Stimulated activated memory B cell treated with anti-CD40 and anti-IgM and Interleukin-4, amounts not matched to agents 10 μg/mL and 1 μg/mL and 100 μg/mL, for 72 hours (primary cell): ENCODE measurements around the gene TMEM62.
"Not testable (repeated sequence)": the region's sequence is repeated elsewhere in the genome, so short reads cannot be mapped to it uniquely, and the experiment has no call there.

Experiments
- ATAC-seq: fragments of 150-1000 bp; cut with Tn5 transposase; 2 replicates; pipeline ENCODE4 v1.10.0; 2021
- H3K27ac Mint-ChIP-seq: one replicate; pipeline ENCODE4 v1.8.0; 2022; ENCODE audit warnings: mild to moderate bottlenecking, mixed read lengths
- H3K27me3 Mint-ChIP-seq: one replicate; pipeline ENCODE4 v1.8.0; 2022; ENCODE audit warnings: mixed read lengths
- H3K36me3 Mint-ChIP-seq: one replicate; pipeline ENCODE4 v1.8.0; 2022; ENCODE audit warnings: mixed read lengths
- H3K4me1 Mint-ChIP-seq: one replicate; pipeline ENCODE4 v1.8.0; 2022; ENCODE audit warnings: mixed read lengths
- H3K4me3 Mint-ChIP-seq: one replicate; pipeline ENCODE4 v1.8.0; 2022; ENCODE audit warnings: mild to moderate bottlenecking, moderate library complexity, mixed read lengths
- H3K9me3 Mint-ChIP-seq: one replicate; pipeline ENCODE4 v1.8.0; 2022; ENCODE audit warnings: mixed read lengths

TMEM62 gene

DNA sequence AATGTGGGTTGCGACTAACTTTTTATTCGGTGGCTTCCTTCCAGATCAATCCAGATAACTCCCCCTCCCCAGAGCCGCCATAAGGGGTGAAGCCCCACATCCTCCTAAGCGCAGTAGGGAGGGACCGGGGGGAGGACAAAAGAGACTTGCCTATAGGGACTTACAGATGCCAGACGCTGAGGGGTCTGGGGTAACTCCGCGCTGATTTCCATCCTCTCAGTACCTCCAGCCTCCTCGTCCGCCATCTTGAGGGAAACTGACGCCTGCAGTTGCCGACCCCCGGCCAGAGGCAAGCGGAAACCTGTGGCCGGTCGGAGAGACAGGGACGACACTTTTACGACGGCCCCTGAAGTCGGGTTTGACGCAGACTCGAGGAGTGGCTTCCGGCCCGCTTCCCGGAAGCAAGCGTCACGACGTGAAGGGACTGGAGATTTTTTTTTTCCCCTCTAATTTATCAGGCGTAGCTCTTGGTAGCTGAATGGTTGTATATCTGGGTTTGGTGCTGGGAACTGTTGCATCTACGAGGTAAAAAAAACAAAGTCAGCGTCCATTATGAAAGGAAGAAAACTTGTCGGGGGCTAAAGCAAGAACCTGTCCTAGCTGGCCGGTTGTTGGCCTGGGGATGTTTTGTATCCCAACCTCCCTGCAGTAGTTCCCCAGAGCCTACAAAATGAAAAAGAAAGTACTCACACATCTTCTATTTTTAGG lies 27.5 kb upstream of the TMEM62 start, which contains the start of gene UBR1:
TSS of gene UBR1 (minus strand) at position 261 of the 708 bp plus-strand sequence. CDS start at position 245, 16 bp downstream.
- peaks cover 47% of the 10 kb centered on the region for H3K4me1 Mint-ChIP-seq
- H3K27me3 Mint-ChIP-seq: no peaks in the 10 kb centered on the region
- peak within 1 kb of the TSS; percentile 94 for H3K27ac Mint-ChIP-seq
- H3K9me3 Mint-ChIP-seq: no peaks in the 10 kb centered on the region
- H3K36me3 Mint-ChIP-seq: peaks cover 19% of the 10 kb centered on the region
- H3K4me3 Mint-ChIP-seq: peak within 1 kb of the TSS; percentile 94
- peak; percentile 97 for ATAC-seq

DNA sequence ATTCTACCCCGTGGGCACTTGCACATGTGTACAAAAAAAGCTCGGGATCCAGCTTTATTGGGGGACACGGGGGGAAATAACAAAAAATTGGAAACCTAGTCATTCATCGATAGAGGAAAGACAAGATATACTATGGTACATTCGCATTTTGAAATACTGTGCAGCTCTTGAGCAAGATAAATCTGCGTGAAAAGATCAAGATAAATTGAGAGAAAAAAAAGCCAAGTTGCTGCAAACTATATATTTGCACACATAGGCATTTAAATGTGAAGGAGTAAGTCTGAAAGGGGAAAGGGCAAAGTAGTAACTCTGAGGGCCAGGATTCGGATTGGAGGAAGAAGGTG lies 26.9 kb upstream of the TMEM62 start:
- Mint-ChIP-seq H3K4me3 (peak overlapping the region; percentile 94), H3K36me3 (peaks cover 13% of the 10 kb centered on the region), H3K27ac (peak overlapping the region; percentile 94), H3K27me3 (no peaks in the 10 kb centered on the region), H3K9me3 (no peaks in the 10 kb centered on the region), H3K4me1 (peaks cover 42% of the 10 kb centered on the region)
- peak; percentile 2 for ATAC-seq

DNA sequence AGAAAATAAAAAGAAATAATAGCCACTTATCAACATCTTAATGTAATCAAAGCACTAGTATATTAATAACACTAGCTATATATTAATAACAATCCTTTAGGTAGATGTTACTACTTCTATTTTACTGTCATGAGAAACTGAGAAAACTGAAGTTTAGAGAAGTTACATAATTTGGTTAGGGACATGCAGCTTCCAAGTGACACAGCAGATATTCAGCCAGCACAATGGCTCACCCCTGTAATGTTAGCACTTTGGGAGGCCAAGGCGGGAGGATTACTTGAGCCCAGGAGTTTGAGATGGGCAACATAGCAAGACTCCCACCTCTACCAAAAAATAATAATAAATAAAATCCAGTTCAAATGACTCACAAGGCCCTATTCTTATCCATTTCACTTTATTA lies 25.6 kb upstream of the TMEM62 start:
- H3K4me3 Mint-ChIP-seq: no peak overlapping the region

GRCh38 chr15:43111354-43111753 lies 22.0 kb upstream of the TMEM62 start:
- H3K36me3 Mint-ChIP-seq: no peaks in the 10 kb centered on the region
- no peak overlapping the region for H3K4me3 Mint-ChIP-seq
- no peaks in the 10 kb centered on the region for H3K27me3 Mint-ChIP-seq
- no peaks in the 10 kb centered on the region for H3K9me3 Mint-ChIP-seq
- ATAC-seq: no peak
- peaks cover 4% of the 10 kb centered on the region for H3K4me1 Mint-ChIP-seq
- H3K27ac Mint-ChIP-seq: no peak overlapping the region

More for the DNA sequence above, 25.6 kb upstream of the TMEM62 start:
- peaks cover 32% of the 10 kb centered on the region for H3K4me1 Mint-ChIP-seq
- H3K36me3 Mint-ChIP-seq: peaks cover 2% of the 10 kb centered on the region
- H3K27ac Mint-ChIP-seq: no peak overlapping the region
- no peak for ATAC-seq
- H3K27me3 Mint-ChIP-seq: no peaks in the 10 kb centered on the region
- H3K9me3 Mint-ChIP-seq: no peaks in the 10 kb centered on the region

GRCh38 chr15:43118286-43118685 lies 15.1 kb upstream of the TMEM62 start:
- peak; percentile 80 for ATAC-seq
- peak overlapping the region; percentile 71 for H3K27ac Mint-ChIP-seq
- no peaks in the 10 kb centered on the region for H3K36me3 Mint-ChIP-seq
- peaks cover 25% of the 10 kb centered on the region for H3K4me1 Mint-ChIP-seq
- no peaks in the 10 kb centered on the region for H3K27me3 Mint-ChIP-seq
- no peak overlapping the region for H3K4me3 Mint-ChIP-seq
- H3K9me3 Mint-ChIP-seq: no peaks in the 10 kb centered on the region

- Mint-ChIP-seq H3K27me3 (no peaks in the 10 kb centered on the region), H3K9me3 (no peaks in the 10 kb centered on the region), H3K4me3 (no peak overlapping the region), H3K27ac (peak overlapping the region; percentile 66), H3K4me1 (peaks cover 30% of the 10 kb centered on the region), H3K36me3 (no peaks in the 10 kb centered on the region)
- ATAC-seq: peak; percentile 59
These were observed 14.6 kb upstream of the TMEM62 start for GRCh38 chr15:43118829-43119228.

DNA sequence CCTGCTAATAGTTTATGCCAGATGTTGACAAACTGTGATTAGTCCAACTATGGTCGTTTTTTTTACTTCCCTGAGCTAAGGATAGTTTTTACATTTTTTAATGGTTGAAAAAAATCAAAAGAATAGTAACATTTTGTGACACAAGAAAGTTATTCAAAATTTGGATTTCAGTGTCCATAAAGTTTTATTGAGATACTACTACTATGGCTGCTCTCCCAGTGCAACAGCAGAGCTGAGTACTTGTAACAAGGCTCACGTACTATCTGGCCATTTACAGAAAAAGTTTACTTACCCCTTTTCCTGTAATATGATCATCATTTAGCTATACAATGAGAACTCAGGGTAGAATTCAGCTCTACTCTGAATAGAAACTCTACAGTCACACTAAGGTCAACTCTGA lies 11.5 kb upstream of the TMEM62 start:
- no peaks in the 10 kb centered on the region for H3K36me3 Mint-ChIP-seq
- H3K4me3 Mint-ChIP-seq: no peak overlapping the region
- H3K4me1 Mint-ChIP-seq: peaks cover 30% of the 10 kb centered on the region
- ATAC-seq: no peak
- no peak overlapping the region for H3K27ac Mint-ChIP-seq
- H3K27me3 Mint-ChIP-seq: no peaks in the 10 kb centered on the region
- H3K9me3 Mint-ChIP-seq: no peaks in the 10 kb centered on the region

DNA sequence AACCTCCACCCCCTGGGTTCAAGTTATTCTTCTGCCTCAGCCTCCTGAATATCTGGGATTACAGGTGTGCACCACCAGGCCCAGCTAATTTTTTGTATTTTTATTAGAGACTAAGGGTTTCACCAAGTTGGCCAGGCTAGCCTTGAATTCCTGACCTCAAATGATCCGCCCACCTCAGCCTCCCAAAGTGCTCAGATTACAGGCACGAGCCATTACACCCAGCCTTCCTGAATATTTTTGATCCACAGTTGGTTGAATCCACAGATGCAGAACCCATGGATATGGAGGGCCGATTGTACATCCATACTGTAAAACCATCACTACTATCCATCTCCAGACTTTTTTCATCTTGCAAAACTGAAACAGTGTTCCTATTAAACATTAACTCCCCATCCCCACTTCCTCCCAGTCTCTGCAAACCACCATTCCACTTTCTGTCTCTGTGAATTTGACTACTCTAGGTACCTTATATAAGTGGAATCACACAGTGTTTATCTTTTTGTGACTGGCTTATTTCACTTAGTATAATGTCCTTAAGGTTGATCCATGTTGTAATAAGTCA lies 8.2 kb upstream of the TMEM62 start:
- H3K4me1 Mint-ChIP-seq: peaks cover 17% of the 10 kb centered on the region
- no peaks in the 10 kb centered on the region for H3K27me3 Mint-ChIP-seq
- H3K9me3 Mint-ChIP-seq: peaks cover 9% of the 10 kb centered on the region
- no peak for ATAC-seq
- H3K36me3 Mint-ChIP-seq: no peaks in the 10 kb centered on the region
- H3K4me3 Mint-ChIP-seq: no peak overlapping the region
- no peak overlapping the region for H3K27ac Mint-ChIP-seq

GRCh38 chr15:43126356-43126755 lies 7.0 kb upstream of the TMEM62 start:
- peaks cover 9% of the 10 kb centered on the region for H3K9me3 Mint-ChIP-seq
- no peak for ATAC-seq
- no peaks in the 10 kb centered on the region for H3K36me3 Mint-ChIP-seq
- H3K4me1 Mint-ChIP-seq: peaks cover 17% of the 10 kb centered on the region
- H3K4me3 Mint-ChIP-seq: no peak overlapping the region
- H3K27me3 Mint-ChIP-seq: no peaks in the 10 kb centered on the region
- H3K27ac Mint-ChIP-seq: no peak overlapping the region

DNA sequence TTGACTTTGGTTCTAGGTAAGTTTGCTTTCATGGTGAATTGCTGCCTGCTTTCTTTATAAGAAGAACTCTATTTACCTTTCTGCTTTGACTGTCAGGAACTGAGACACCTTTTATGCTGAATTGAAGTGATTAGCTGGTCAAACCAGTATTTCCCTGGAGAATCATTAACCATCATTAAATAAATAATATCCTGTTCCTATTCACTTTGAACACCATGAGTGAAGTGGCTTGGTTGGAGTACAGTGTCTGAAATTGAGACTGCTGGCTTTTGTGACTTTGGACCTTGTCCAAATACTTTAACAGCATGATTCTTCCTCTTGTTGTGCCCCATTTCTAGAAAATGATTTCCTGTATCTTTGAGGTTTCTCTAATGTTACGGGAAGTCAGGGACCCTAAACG lies 5.6 kb upstream of the TMEM62 start:
- no peaks in the 10 kb centered on the region for H3K27me3 Mint-ChIP-seq

GRCh38 chr15:43128174-43128979 lies 5.0 kb upstream of the TMEM62 start:
- not testable (repeated sequence) for H3K27ac Mint-ChIP-seq, H3K4me3 Mint-ChIP-seq, H3K27me3 Mint-ChIP-seq, H3K36me3 Mint-ChIP-seq, H3K9me3 Mint-ChIP-seq, ATAC-seq
- H3K4me1 Mint-ChIP-seq: peaks cover 11% of the 10 kb centered on the region

More for the DNA sequence above, 5.6 kb upstream of the TMEM62 start:
- H3K4me3 Mint-ChIP-seq: no peak overlapping the region
- no peak overlapping the region for H3K27ac Mint-ChIP-seq
- H3K9me3 Mint-ChIP-seq: peaks cover 9% of the 10 kb centered on the region
- H3K36me3 Mint-ChIP-seq: no peaks in the 10 kb centered on the region
- peaks cover 12% of the 10 kb centered on the region for H3K4me1 Mint-ChIP-seq
- no peak for ATAC-seq

DNA sequence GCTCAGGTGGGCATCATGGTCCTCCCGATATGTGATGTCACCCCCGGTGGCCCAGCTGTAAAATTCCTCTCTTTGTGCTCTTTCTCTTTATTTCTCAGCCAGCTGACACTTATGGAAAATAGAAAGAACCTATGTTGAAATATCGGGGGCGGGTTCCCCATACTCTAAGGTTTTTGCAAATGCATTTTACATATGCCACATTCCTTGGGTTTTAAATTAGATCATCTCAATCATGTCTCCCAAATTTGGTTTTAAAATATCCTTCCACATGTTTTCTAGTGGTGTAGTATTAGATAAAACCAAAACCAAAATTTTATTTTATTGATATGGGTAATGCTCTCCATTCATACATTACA lies 4.4 kb upstream of the TMEM62 start:
- no peaks in the 10 kb centered on the region for H3K27me3 Mint-ChIP-seq
- H3K4me1 Mint-ChIP-seq: peaks cover 7% of the 10 kb centered on the region
- no peak overlapping the region for H3K27ac Mint-ChIP-seq
- ATAC-seq: no peak
- H3K9me3 Mint-ChIP-seq: peaks cover 9% of the 10 kb centered on the region
- no peaks in the 10 kb centered on the region for H3K36me3 Mint-ChIP-seq
- H3K4me3 Mint-ChIP-seq: no peak overlapping the region

DNA sequence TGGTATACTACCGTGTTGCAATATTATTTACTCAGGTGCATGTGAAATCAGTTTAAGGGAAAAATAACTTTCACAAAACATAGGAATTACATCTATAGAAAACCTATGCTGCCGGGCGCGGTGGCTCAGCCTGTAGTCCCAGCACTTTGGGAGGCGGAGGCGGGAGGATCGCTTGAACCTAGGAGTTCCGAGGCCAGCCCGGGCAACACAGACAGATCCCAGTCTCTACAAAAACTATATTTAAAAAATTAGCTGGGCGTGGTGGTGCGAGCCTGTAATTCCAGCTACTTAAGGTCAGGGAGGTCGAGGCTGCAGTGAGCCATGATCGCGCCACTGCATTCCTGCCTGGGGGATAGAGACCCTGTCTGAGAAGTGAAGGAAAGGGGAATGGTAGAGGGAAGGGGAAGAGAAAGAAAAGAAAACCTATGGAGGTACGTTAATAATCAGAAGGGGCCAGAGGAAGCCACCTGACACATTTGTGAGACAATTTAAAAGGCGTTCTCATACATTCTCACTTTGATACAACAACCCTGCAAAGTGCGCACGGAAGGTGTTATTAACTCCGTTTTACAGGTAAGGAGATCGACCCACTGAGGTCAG lies 456 bp upstream of the TMEM62 start:
- ATAC-seq: no peak
- Mint-ChIP-seq H3K27me3 (no peaks in the 10 kb centered on the region), H3K4me1 (peaks cover 29% of the 10 kb centered on the region), H3K36me3 (peaks cover 11% of the 10 kb centered on the region), H3K27ac (peak overlapping the region; percentile 88), H3K4me3 (peak overlapping the region; percentile 85), H3K9me3 (peaks cover 9% of the 10 kb centered on the region)

GRCh38 chr15:43134157-43134635 lies 810 bp downstream of the TMEM62 start:
- Mint-ChIP-seq H3K9me3 (peaks cover 6% of the 10 kb centered on the region), H3K4me3 (peak overlapping the region; percentile 85), H3K27me3 (no peaks in the 10 kb centered on the region), H3K4me1 (peaks cover 33% of the 10 kb centered on the region), H3K27ac (peak overlapping the region; percentile 88), H3K36me3 (peaks cover 23% of the 10 kb centered on the region)
- peak; percentile 1 for ATAC-seq

DNA sequence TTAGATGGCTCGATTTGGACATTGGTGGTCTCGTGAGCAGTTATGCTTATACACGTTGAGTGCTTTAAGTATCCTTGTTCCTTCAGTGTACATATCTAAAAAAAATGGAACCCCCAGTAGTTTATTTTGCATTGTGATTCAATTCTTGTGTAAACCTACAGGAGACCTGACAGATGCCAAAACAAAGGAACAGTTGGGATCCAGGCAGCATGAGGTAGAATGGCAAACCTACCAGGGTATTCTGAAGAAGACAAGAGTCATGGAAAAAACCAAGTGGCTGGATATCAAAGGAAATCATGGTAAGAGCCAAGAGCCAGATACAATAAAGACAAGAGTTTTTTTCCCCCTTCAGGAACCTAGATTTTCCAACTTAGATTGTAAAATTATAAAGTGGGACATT lies 2.0 kb downstream of the TMEM62 start:
- no peaks in the 10 kb centered on the region for H3K27me3 Mint-ChIP-seq
- no peak overlapping the region for H3K4me3 Mint-ChIP-seq
- peaks cover 33% of the 10 kb centered on the region for H3K4me1 Mint-ChIP-seq
- no peaks in the 10 kb centered on the region for H3K9me3 Mint-ChIP-seq
- peaks cover 35% of the 10 kb centered on the region for H3K36me3 Mint-ChIP-seq
- ATAC-seq: no peak
- no peak overlapping the region for H3K27ac Mint-ChIP-seq
